Thyroid gland (tissue), 4 donors: ENCODE measurements around the gene SLC25A10.

ENCODE experiments used
- POLR2A ChIP-seq, 2 donors: fragments of 450-650 bp; IDR thresholded peaks; one replicate each; pipeline ENCODE4 v1.6.1; 2017; ENCODE audit warnings: antibody characterized with exemption in 2 of 2, mild to moderate bottlenecking in 2 of 2, moderate library complexity in 1 of 2
- TF ChIP-seq, protein P1 (sequence below), 6 experiments: fragments of 200-600 bp in 3 of 6; fragments of 450-650 bp in 3 of 6; sonication (generic) in 3 of 6; IDR thresholded peaks; one replicate each; pipeline ENCODE4 v1.5.1; 2016 to 2019; ENCODE audit warnings: antibody characterized with exemption in 6 of 6, mild to moderate bottlenecking in 2 of 6, inconsistent platforms in 1 of 6, moderate library complexity in 1 of 6

DNA sequence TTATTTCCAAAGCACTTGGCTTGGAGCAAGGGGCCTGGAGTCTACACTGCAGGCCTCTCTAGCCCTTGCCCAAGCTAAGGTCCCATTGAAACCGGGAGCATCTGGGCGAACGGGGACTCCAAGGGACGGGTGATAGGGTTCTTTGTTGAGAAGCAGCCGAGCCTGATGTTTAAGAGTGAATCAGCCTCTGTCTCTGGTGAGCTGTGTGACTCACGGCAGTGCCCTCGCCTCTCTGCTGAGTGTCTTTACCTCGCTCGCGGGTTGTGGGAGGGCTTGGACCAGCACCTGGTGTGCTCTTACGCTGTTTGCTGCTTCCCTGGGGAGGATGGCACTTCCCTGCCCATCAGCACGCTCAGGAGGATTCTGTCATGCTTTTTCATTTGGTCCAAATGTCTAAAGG is 27.0 kb upstream of the SLC25A10 start:
- TF ChIP-seq, protein P1, sequence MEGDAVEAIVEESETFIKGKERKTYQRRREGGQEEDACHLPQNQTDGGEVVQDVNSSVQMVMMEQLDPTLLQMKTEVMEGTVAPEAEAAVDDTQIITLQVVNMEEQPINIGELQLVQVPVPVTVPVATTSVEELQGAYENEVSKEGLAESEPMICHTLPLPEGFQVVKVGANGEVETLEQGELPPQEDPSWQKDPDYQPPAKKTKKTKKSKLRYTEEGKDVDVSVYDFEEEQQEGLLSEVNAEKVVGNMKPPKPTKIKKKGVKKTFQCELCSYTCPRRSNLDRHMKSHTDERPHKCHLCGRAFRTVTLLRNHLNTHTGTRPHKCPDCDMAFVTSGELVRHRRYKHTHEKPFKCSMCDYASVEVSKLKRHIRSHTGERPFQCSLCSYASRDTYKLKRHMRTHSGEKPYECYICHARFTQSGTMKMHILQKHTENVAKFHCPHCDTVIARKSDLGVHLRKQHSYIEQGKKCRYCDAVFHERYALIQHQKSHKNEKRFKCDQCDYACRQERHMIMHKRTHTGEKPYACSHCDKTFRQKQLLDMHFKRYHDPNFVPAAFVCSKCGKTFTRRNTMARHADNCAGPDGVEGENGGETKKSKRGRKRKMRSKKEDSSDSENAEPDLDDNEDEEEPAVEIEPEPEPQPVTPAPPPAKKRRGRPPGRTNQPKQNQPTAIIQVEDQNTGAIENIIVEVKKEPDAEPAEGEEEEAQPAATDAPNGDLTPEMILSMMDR (IDR thresholded peaks at IDR 0.05) = no peak
- no peak for TF ChIP-seq POLR2A (IDR thresholded peaks at IDR 0.05)
